ENCODE measurements around the gene AGAP4.
"Not testable (repeated sequence)": the region's sequence is repeated elsewhere in the genome, so short reads cannot be mapped to it uniquely, and the experiment has no call there.

DNA sequence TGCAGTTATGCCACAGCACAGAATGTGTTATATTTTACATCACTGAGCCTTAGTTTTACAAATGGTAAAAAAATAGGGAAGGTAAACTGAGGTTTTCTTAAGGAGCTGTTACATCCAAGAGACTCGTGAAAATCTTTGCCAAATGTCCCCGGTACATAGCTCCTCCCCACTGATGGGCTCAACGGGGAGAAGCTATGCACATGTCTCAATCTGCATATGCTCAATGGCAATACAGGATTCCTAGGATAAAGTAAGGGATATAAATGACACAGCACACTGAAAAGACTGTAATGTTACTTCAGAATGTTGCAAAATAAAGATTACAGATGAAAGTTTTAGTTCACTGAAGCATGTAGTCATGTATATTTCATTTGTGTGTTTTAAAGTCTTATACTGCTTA is 17.0 kb upstream of the AGAP4 start:
- TF ChIP-seq, protein P1, sequence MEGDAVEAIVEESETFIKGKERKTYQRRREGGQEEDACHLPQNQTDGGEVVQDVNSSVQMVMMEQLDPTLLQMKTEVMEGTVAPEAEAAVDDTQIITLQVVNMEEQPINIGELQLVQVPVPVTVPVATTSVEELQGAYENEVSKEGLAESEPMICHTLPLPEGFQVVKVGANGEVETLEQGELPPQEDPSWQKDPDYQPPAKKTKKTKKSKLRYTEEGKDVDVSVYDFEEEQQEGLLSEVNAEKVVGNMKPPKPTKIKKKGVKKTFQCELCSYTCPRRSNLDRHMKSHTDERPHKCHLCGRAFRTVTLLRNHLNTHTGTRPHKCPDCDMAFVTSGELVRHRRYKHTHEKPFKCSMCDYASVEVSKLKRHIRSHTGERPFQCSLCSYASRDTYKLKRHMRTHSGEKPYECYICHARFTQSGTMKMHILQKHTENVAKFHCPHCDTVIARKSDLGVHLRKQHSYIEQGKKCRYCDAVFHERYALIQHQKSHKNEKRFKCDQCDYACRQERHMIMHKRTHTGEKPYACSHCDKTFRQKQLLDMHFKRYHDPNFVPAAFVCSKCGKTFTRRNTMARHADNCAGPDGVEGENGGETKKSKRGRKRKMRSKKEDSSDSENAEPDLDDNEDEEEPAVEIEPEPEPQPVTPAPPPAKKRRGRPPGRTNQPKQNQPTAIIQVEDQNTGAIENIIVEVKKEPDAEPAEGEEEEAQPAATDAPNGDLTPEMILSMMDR (IDR thresholded peaks at IDR 0.05), result not testable (repeated sequence)
- not testable (repeated sequence) for TF ChIP-seq POLR2A (IDR thresholded peaks at IDR 0.05)
